ENCODE results near the gene RHOF.

GRCh38 chr12:121810833-121811433 is 17.4 kb upstream of the RHOF start:
- no peak for TF ChIP-seq CTCF (IDR thresholded peaks at IDR 0.05)
- TF ChIP-seq POLR2A (IDR thresholded peaks at IDR 0.05) = no peak

Data from prostate gland (tissue), 2 donors.